Measurements from ENCODE around the gene GRAMD2B.
"Not testable (repeated sequence)": the region's sequence is repeated elsewhere in the genome, so short reads cannot be mapped to it uniquely, and the experiment has no call there.

The GRAMD2B gene

GRCh38 chr5:126413856-126414255 is 9.4 kb upstream of the GRAMD2B start:
- DNase-seq (ENCODE audit: low spot score): no peak

DNA sequence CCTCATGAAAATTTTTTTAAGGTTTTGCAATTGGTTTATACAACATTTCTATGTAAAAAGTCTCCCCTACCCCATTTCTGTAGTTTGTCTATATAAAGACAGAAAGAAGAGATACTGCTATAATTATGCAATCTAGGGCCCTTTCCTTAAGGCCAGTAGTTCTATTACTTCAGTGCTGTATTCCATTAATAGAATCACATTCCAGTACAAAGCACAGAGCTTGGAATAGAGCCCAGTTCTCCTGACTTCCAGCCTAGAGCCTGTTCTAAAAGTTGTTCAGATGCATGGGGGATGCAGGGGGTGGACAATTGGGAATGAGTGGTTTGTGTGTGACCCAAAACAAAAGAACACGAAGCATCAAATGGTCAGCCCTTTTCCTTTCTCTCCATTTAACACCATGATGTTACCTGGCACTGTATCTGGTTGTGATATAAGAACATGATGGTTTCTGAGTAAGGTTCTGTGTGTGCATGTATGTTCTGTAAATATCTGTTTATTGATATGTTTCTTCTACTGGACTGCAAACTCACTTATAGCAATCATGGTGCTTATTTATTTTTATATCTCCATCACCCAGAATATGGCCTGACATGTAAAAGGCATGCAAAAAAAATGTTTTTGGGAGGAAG is 8.2 kb upstream of the GRAMD2B start:
- DNase-seq (ENCODE audit: low spot score): no peak

GRCh38 chr5:126415789-126416188 is 7.4 kb upstream of the GRAMD2B start:
- no peak for DNase-seq (ENCODE audit: low spot score)

DNA sequence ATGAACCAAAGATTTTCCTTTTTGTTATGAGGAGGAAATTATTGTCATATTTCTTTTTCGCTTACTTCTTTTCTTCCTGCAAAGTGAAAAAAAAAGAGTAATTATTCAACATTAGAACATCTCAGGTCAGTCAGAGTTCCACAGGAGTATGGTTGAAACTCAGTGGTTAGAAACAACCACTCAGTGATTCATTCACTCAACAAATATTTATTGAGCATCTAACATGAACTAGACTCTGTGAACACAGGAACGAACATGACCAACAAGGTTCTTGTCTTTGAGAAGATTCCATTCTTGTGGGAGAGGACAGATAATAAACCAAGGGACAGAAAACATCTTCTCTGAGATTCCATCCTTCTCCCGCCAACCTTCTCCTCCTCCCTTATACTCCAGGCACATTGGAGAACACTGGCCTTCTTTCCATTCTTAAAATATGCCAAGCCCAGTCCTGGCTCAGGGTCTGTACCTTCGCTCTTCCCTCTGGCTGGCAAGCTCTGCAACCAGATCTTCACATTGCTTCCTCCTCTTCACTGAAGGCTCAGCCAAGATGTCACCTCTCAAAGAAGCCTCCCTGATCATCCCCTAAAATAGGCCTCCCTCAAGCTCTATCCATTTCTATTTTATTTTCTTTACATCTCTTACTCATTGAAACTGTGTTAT is 6.8 kb upstream of the GRAMD2B start:
- DNase-seq (ENCODE audit: low spot score): no peak

- no peak for DNase-seq (ENCODE audit: low spot score)
Measured at GRCh38 chr5:126417178-126417577, 6.0 kb upstream of the GRAMD2B start.

GRCh38 chr5:126419102-126419501 is 4.1 kb upstream of the GRAMD2B start:
- DNase-seq (ENCODE audit: low spot score): no peak

- DNase-seq (ENCODE audit: low spot score): no peak
Measured at GRCh38 chr5:126428421-126428820, 5.2 kb downstream of the GRAMD2B start.

- DNase-seq (ENCODE audit: low spot score): no peak
Measured at GRCh38 chr5:126430631-126431030, 7.4 kb downstream of the GRAMD2B start.

GRCh38 chr5:126433701-126434100 is 10.5 kb downstream of the GRAMD2B start:
- DNase-seq (ENCODE audit: low spot score): no peak

- no peak for DNase-seq (ENCODE audit: low spot score)
Measured at GRCh38 chr5:126435261-126435660, 12.1 kb downstream of the GRAMD2B start.

DNA sequence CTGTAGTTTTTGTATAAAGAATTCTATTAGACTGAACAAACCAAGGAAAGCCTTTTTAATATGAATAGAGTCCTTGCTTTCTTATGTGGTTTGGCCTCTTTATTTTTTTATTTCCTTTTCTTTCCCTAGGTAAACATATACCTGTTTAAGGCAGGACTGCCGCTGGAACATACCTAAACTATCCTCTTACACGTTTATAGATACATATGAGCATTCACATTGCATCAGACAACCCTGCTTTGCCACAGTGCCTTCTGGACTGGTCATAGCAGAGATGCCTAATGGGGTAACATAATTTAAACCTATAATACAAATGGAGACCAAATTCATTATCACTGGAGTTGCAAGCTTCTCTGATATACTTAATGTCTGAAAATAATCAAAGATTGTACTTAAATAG is 12.5 kb downstream of the GRAMD2B start:
- DNase-seq (ENCODE audit: low spot score): no peak

GRCh38 chr5:126437721-126438120 is 14.5 kb downstream of the GRAMD2B start:
- DNase-seq (ENCODE audit: low spot score): no peak

- no peak for DNase-seq (ENCODE audit: low spot score)
Measured at GRCh38 chr5:126438267-126438666, 15.1 kb downstream of the GRAMD2B start.

DNA sequence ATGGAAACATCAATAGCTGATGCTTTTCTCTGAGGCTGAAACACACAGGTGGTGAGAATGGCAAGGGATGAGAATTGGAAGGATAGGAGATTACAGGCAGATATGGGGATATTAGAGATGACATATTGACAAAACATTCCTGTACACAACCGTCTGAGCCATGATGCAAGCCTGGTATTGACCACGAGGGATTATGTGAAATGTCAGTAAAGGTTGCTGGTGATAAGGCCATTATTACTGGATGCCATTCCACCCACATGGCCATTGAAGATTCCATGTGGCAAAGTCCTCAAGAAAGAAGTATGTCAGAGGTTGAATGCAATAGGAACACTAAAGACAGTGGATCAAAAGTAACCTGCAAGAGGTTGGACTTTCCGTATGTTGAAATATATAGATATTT is 15.7 kb downstream of the GRAMD2B start:
- no peak for DNase-seq (ENCODE audit: low spot score)

DNA sequence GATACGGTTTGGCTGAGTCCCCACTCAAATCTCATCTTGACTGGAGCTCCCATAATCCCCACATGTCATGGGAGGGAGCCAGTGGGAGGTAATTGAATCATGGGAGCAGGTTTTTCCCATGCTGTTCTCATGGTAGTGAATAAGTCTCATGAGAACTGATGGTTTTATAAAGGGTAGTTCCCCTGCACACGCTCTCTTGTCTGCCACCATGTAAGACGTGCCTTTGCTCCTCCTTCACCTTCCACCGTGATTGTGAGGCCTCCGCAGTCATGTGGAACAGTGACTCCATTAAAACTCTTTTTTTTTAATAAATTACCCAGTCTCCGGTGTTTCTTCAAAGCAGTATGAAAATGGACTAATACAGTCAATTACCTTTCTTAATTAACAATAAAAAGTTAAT is 16.5 kb downstream of the GRAMD2B start:
- DNase-seq (ENCODE audit: low spot score): not testable (repeated sequence)

GRCh38 chr5:126441230-126441629 is 18.0 kb downstream of the GRAMD2B start:
- DNase-seq (ENCODE audit: low spot score): no peak

GRCh38 chr5:126443374-126443851 is 20.2 kb downstream of the GRAMD2B start:
- no peak for DNase-seq (ENCODE audit: low spot score)

- DNase-seq (ENCODE audit: low spot score): no peak
Measured at GRCh38 chr5:126444137-126444536, 20.9 kb downstream of the GRAMD2B start.

DNA sequence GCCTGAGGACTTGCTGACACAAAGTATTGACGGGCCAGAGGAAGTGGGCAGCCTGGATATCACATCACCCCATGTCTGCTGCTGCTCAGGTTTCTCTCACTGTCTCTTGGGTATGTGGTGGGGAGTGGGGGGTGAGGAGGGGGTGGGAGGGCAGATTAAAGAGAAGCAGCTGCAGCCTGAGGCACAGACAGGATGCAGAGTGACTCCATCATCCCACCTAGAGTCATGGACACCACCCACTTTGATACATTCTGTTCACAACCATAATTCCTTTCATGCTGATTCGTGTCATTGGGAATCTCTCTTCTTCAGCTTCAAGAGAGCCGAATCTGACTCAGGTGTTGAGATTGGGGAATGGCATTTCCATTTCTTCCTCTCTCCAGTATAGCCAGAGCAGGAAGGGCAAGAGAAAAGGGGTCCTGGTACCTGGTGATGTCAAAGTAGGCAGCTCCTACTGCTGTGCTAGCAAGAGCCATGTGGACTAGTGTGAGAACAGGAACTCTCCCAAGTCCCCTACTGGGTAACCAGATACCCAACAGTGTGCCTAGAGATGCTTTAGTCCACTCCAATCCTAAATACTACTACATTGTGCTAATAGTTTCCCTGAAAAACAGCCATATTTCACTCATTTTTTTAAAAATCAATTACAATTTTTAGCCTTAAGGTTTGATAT is 22.4 kb downstream of the GRAMD2B start:
- no peak for DNase-seq (ENCODE audit: low spot score)

GRCh38 chr5:126446498-126447224 is 23.5 kb downstream of the GRAMD2B start:
- no peak for DNase-seq (ENCODE audit: low spot score)

- DNase-seq (ENCODE audit: low spot score): no peak
Measured at GRCh38 chr5:126448720-126449119, 25.5 kb downstream of the GRAMD2B start.

DNA sequence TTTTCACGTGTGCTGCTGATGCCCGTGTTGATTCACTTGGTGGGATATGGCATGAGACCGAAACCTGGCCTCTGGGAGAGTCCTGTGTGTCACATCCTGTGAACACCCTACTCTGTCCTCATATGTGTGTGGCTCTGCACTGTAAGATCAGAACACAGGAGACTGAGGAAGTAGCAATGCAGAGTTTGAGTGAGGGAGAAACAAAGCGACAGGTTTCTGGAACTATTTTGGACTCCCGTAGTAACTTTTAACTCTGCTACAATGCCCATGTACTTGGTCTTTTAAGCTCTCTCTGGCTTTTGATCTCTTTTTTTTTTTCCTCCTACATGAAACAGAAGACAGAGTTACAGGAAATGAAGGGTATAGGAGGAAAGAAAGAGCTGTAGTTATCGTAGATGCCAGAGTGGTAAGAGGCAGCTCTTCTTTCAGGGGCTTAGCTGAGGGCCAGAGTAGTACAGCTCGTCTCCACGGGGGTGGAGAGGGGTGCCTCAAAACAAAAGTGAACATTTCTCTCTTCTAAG is 26.6 kb downstream of the GRAMD2B start:
- DNase-seq (ENCODE audit: low spot score): no peak

Measured in hematopoietic multipotent progenitor cell treated with erythropoietin and hydrocortisone succinate and interleukin-3 and kit ligand, for 17 days (in vitro differentiated cells).